ENCODE data around the gene CRIP2. TPM values are rescaled to one million over a fixed set of nuclear protein-coding genes. Genes with fewer than 3 reads are reported as not detected.

CRIP2 gene
- total RNA-seq, 2 donors from 2014 or later, result 0.98 to 2.2 TPM

DNA sequence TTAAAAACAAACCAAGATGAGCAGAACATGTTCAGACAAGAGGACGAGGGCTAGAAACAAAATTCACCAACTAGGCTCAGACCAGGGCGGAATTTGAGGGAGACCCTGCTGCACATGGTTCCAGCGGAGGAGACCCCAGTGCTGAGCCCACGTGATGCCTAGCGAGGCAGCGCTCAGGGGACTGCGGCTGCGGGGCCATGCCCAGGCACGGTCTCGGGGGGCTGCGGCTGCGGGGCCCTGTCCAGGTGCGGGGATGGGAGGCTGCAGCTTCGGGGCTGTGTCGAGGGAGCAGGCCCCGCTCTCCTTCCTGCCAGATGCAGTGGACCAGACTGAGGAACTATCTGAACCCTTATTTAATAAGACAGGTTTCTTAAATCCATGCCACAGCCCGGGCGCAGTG is 12.7 kb upstream of the CRIP2 start:
- no peak for ATAC-seq
- H3K36me3 Mint-ChIP-seq, result no peaks in the 10 kb centered on the region
- H3K9me3 Mint-ChIP-seq, result no peaks in the 10 kb centered on the region

DNA sequence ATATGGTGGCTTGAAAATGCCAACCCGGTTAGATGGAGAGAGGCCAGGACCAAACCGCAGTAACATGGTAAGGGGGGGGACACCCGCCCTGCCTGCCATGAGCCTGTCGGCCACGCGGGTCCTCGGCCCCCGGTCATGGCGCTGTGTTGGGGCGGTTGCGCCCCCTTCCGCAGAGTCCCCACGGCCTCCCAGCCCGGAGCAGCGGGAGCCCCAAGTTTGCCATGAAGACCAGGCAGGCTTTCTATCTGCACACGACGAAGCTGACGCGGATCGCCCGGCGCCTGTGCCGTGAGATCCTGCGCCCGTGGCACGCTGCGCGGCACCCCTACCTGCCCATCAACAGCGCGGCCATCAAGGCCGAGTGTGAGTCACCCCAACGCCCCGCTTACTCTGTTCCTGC is 10.1 kb upstream of the CRIP2 start:
- ATAC-seq, result no peak
- no peak overlapping the region for H3K4me3 Mint-ChIP-seq
- no peaks in the 10 kb centered on the region for H3K36me3 Mint-ChIP-seq

More for the DNA sequence above, 12.7 kb upstream of the CRIP2 start:
- H3K4me3 Mint-ChIP-seq, result no peak overlapping the region
- no peaks in the 10 kb centered on the region for H3K27me3 Mint-ChIP-seq
- no peak overlapping the region for H3K27ac Mint-ChIP-seq
- DNase-seq (ENCODE audit: low spot score), result no peak
- H3K4me1 Mint-ChIP-seq (ENCODE audit: low read depth in 2 of 2), result no peaks in the 10 kb centered on the region

DNA sequence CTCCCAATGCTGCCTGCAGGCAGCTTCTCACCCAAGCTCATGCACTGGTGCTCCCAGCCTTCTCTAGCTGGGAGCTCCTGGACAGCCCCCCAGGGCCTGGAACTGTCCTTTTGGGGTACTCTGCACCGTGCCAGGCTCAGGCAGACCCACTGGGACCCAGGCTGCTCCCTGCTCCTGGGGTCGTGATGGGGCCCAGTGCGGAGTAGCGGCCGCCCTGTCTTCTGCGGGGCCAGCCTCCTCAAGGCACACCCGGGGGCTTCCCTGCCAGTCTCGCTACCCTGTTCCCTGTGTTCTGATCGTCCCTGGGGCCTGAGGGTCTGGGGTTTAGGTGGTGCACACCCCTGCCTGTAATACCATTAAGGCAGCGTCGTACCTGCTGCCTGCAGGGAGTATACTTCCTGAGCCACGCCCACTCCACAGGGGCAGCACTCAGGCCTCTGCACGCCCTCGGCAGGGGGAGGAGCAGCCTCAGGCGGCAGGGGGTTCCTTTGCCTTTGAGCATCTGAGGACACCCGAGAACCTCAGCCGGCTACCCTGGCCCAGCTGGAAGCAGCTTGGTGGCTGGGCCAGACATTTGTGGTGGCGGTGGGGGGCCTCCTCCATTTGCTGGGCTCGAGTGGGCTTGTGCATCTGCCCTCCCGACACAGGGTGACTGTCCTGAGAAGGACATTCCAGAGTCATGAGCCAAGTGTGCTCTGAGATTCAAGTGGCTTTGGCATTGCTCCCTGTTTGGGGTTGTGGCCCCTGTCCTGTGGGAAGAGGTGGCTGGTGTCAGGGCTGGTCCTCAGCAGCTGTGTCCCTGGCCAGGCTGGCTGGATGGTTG is 9.2 kb upstream of the CRIP2 start:
- H3K27ac Mint-ChIP-seq, result no peak overlapping the region
- H3K4me1 Mint-ChIP-seq (ENCODE audit: low read depth in 2 of 2), result no peaks in the 10 kb centered on the region
- DNase-seq (ENCODE audit: low spot score), result no peak
- H3K9me3 Mint-ChIP-seq, result no peaks in the 10 kb centered on the region
- no peak overlapping the region for H3K4me3 Mint-ChIP-seq
- H3K36me3 Mint-ChIP-seq, result no peaks in the 10 kb centered on the region
- no peaks in the 10 kb centered on the region for H3K27me3 Mint-ChIP-seq
- ATAC-seq, result no peak

More for the DNA sequence above, 10.1 kb upstream of the CRIP2 start:
- Mint-ChIP-seq H3K27me3 (no peaks in the 10 kb centered on the region), H3K27ac (no peak overlapping the region), H3K4me1 (ENCODE audit: low read depth in 2 of 2) (no peaks in the 10 kb centered on the region), H3K9me3 (no peaks in the 10 kb centered on the region)
- DNase-seq (ENCODE audit: low spot score), result no peak

DNA sequence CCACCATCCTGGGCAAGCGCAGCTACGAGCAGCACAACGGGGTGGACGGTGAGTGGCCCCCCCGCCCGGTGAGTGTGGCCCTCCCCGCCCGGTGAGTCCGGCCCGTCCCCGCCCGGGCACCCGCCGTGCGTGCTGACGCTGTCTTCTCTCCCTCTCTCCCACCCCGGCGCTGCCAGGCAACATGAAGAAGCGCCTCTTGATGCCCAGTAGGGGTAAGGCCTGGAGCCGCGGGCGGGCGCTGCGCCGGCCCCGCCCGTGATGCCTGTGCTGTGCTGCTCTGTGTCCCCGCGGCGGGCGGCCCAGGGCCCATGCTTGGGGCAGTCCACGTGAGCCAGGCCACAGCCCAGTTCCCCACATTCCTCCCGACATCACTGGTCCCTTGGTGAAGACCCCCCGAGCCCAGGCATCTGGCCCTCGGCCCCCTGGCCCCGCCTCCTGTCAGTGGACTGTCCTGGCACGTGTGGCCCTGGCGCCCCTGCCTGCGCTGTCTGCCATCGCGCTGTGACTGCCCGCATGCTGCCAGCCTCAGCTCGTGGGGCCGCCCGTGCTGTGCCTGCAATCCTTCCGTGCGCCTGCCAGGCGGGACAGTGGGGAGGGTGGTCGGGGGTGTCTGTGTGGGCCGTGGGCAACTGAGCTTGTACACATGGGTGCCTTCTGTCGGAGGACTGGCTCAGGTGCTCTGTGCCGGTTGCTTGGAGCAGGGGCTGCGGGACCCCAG is 7.9 kb upstream of the CRIP2 start:
- H3K27me3 Mint-ChIP-seq, result no peaks in the 10 kb centered on the region
- H3K36me3 Mint-ChIP-seq, result no peaks in the 10 kb centered on the region
- no peaks in the 10 kb centered on the region for H3K4me1 Mint-ChIP-seq (ENCODE audit: low read depth in 2 of 2)
- no peaks in the 10 kb centered on the region for H3K9me3 Mint-ChIP-seq
- no peak overlapping the region for H3K4me3 Mint-ChIP-seq
- DNase-seq (ENCODE audit: low spot score), result no peak
- no peak overlapping the region for H3K27ac Mint-ChIP-seq
- ATAC-seq, result no peak

DNA sequence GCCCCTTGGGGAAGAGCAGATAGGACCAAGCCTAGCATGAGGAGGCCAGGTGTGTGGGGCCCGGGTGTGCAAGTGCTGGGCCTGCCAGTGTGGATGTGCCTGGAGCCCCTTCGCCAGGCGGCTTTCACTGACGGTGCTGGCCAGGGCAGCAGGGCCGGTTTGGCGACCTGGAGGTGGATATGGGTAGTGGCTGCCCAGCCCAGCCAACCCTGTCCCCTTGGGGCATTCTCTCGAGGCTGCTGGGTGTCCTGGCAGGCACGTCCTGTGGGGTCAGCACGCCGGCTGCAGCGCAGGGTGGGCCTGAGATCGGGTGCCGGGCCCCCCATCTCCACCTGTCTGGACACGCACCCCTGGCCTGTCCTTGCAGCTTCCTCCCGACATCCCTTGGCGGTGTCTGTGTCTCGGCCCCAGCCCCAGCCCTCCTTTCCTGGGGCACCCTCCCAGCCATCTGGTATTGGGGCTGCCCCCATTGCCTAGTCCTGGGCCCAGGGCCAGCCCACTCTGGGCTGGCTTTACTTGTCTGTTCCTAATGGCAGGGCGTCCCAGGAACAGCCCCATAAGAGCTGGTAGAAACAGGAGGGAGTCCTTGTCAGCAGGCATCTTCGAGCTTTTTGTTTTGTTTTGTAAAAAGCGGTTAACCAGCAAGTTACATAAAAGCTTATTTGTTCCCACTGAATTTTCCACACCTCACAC is 7.2 kb upstream of the CRIP2 start:
- ATAC-seq (no peak), DNase-seq (ENCODE audit: low spot score) (no peak)
- Mint-ChIP-seq H3K27ac (no peak overlapping the region), H3K4me3 (no peak overlapping the region), H3K36me3 (no peaks in the 10 kb centered on the region), H3K4me1 (ENCODE audit: low read depth in 2 of 2) (no peaks in the 10 kb centered on the region), H3K27me3 (no peaks in the 10 kb centered on the region), H3K9me3 (no peaks in the 10 kb centered on the region)

DNA sequence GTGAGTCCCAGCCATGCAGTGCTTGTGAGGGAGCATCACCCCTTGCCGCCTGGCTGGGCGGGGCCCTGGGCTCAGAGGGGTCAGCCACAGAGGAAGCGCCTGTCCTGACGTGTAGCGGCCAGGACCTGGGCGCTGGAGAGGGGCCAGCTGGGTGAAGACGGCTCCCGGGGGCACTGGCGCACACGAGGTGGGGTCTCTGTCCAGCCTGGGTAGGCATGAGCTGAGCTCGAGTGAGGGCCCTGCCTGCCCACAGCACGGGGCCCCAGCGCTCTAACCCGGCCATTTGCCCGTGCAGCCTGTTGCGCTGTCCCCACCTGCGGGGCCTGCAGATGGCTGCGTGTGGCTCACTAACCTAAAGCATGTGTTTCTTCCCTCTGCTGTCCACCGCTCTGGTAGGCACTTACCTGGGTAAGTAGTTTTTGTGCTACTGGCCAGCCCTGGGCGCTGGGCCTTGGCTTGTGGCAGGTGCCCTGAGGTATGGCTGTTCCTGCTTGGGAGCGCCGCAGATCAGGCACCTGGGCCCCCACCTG is 6.6 kb upstream of the CRIP2 start:
- H3K4me1 Mint-ChIP-seq (ENCODE audit: low read depth in 2 of 2), result no peaks in the 10 kb centered on the region
- H3K9me3 Mint-ChIP-seq, result no peaks in the 10 kb centered on the region
- no peaks in the 10 kb centered on the region for H3K27me3 Mint-ChIP-seq
- no peak overlapping the region for H3K4me3 Mint-ChIP-seq
- no peak for ATAC-seq
- no peak overlapping the region for H3K27ac Mint-ChIP-seq
- DNase-seq (ENCODE audit: low spot score), result no peak
- H3K36me3 Mint-ChIP-seq, result no peaks in the 10 kb centered on the region

DNA sequence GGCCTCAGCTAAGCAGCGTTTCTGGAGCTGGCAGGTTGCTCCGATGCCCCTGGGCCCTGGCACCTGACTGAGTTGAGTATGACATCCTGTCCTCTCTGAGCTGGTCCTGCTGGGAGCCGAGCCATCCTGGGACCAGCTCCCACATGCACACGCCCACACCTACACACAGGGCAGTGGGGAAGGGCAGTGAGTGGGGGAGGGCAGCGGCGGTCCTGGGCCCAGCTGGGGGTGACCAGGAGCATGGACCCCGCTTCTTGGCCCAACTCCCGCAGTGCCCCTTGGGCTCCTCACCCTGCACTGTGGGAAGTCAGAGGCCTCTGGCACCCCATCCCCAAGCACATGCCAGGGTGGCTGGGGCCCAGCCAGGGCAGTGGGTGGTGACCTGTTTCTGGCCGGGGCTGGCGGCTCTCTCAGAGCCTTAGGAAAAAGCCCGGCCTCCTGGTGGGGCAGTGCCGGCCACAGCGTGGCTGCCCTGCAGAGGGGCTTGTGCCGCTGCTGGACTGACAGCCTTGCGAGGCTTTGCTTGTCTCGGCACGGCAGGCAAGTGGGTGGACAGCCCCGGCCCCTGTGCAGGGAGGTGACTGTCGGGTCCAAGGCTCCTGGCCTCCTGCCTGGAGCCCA is 5.9 kb upstream of the CRIP2 start:
- Mint-ChIP-seq H3K4me1 (ENCODE audit: low read depth in 2 of 2) (no peaks in the 10 kb centered on the region), H3K36me3 (no peaks in the 10 kb centered on the region), H3K4me3 (no peak overlapping the region), H3K27me3 (no peaks in the 10 kb centered on the region), H3K9me3 (no peaks in the 10 kb centered on the region), H3K27ac (no peak overlapping the region)
- DNase-seq (ENCODE audit: low spot score), result no peak
- no peak for ATAC-seq

DNA sequence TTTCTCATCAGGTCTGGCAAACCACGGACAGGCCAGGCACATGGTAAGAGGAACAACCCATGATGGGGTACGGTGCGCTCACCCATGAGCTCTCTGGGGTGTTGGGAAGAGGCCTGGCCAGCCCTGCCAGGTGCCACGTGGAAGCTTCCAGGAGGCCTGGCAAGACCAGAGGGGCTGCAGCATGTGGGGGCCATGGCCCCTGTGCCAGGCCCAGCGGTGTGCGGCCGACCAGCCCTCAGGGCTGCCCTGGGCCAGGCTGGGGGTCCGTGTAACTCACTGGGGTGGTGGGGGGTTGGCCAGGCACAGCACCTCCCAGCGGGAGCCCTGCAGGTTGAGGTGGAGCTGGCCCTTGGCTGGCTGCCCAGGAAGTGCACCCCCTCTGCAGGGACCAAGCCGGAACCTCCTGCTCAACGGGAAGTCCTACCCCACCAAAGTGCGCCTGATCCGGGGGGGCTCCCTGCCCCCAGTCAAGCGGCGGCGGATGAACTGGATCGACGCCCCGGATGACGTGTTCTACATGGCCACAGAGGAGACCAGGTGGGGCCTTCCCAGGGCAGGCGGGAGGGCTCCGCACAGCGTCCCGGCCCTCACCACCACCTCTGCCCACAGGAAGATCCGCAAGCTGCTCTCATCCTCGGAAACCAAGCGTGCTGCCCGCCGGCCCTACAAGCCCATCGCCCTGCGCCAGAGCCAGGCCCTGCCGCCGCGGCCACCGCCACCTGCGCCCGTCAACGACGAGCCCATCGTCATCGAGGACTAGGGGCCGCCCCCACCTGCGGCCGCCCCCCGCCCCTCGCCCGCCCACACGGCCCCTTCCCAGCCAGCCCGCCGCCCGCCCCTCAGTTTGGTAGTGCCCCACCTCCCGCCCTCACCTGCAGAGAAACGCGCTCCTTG is 4.9 kb upstream of the CRIP2 start:
- ATAC-seq (no peak), DNase-seq (ENCODE audit: low spot score) (no peak)
- H3K4me3 Mint-ChIP-seq, result no peak overlapping the region
- no peaks in the 10 kb centered on the region for H3K9me3 Mint-ChIP-seq
- H3K36me3 Mint-ChIP-seq, result no peaks in the 10 kb centered on the region
- no peaks in the 10 kb centered on the region for H3K4me1 Mint-ChIP-seq (ENCODE audit: low read depth in 2 of 2)
- H3K27ac Mint-ChIP-seq, result no peak overlapping the region
- H3K27me3 Mint-ChIP-seq, result no peaks in the 10 kb centered on the region

DNA sequence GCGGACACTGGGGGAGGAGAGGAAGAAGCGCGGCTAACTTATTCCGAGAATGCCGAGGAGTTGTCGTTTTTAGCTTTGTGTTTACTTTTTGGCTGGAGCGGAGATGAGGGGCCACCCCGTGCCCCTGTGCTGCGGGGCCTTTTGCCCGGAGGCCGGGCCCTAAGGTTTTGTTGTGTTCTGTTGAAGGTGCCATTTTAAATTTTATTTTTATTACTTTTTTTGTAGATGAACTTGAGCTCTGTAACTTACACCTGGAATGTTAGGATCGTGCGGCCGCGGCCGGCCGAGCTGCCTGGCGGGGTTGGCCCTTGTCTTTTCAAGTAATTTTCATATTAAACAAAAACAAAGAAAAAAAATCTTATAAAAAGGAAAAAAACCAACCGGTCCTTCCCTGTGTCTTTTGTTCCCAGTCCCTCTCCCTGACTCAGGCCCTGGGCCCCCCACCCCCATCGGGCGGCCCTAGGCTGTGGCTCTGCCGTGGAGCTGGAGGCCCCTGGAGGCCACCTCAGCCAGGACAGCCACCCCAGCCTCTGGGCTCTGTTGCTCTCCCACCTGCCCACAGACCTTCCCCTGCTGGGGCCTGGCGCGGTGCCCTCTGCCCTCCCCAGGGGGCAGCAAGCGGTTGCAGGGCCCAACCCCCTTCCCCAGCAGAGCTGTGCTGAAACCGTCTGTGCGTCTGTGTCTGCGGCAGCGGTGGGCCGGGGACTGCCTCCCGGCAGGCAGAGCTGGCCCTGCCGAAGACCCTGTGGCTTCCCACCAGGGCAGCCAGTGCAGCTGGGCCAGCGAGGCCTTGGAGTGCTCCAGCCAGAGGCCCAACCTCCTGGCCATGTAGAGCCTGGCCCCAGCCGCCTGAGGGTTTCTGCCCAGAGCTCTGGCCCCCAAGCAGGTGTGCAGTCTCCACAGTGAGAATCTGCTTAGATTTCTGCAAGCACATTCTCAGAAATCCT is 4.0 kb upstream of the CRIP2 start:
- Mint-ChIP-seq H3K27me3 (no peaks in the 10 kb centered on the region), H3K4me3 (no peak overlapping the region), H3K27ac (no peak overlapping the region), H3K9me3 (no peaks in the 10 kb centered on the region), H3K4me1 (ENCODE audit: low read depth in 2 of 2) (no peaks in the 10 kb centered on the region), H3K36me3 (no peaks in the 10 kb centered on the region)
- DNase-seq (ENCODE audit: low spot score) (no peak), ATAC-seq (no peak)

DNA sequence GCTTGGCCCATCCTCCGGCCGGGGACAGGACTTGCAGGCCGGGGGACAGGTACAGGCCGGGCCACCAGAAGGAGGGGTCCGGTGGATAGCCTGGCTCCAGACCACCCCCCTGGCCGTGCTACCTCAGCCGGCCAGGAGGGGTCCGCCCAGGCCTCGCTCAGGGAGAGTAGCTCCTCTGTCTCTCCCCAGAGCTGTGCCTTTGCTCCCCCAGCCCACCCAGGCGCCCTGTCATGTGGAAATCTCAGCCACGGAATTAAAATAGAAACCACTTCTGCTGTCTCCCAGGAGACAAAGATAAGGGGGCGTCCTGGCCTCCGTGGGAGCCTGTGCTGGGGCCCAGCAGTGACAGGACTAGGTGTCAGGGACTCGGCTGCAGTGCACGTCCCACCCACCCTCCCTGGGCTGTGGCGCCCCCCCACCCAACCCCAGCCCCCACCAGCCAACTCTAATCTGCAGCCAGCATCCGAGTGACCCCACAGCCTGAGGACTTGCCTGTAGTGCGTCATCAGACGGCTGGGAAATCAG is 3.3 kb upstream of the CRIP2 start:
- H3K27ac Mint-ChIP-seq, result no peak overlapping the region
- ATAC-seq, result no peak
- H3K36me3 Mint-ChIP-seq, result no peaks in the 10 kb centered on the region

DNA sequence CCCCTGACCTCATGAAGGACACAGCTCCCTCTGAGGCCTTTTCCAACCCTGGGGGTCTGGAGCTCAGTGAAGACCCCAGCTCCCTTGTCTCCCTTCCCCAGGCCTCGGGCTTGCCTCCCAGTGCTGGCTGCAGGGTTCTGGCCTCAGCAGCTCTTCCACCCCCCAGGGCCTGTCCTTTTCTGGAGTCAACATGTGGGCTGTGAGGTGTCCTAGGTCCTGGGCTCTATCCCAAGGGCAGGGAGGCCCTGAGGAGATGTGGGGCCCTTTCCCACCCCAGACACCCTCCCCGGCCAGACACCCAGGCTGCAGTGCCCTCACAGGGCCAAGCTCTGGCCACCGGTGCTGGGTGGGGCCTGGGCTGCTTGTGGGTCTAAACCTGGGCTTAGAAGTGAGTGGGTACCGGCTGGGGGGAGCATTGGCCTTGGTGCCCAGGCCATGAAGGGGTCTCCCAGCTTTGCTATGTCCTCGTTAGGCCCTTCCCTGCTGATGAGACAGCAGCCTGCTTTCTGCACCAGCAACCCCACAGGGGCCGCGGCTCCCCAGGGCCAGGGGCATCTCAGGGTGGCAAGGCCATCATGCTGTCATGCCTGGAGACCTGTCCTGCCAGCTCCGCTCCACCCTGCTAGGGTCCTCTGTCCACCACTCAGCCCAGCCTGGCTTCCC is 2.7 kb upstream of the CRIP2 start:
- H3K9me3 Mint-ChIP-seq, result no peaks in the 10 kb centered on the region
- DNase-seq (ENCODE audit: low spot score) (no peak), ATAC-seq (no peak)
- no peaks in the 10 kb centered on the region for H3K27me3 Mint-ChIP-seq
- no peaks in the 10 kb centered on the region for H3K4me1 Mint-ChIP-seq (ENCODE audit: low read depth in 2 of 2)
- H3K27ac Mint-ChIP-seq, result no peak overlapping the region
- H3K4me3 Mint-ChIP-seq, result no peak overlapping the region
- no peaks in the 10 kb centered on the region for H3K36me3 Mint-ChIP-seq

More for the DNA sequence above, 3.3 kb upstream of the CRIP2 start:
- no peaks in the 10 kb centered on the region for H3K27me3 Mint-ChIP-seq
- H3K4me1 Mint-ChIP-seq (ENCODE audit: low read depth in 2 of 2), result no peaks in the 10 kb centered on the region
- H3K4me3 Mint-ChIP-seq, result no peak overlapping the region
- H3K9me3 Mint-ChIP-seq, result no peaks in the 10 kb centered on the region
- no peak for DNase-seq (ENCODE audit: low spot score)
